Urinary bladder (tissue), 4 donors: ENCODE data around the gene IZUMO4. TPM values are rescaled to one million over a fixed set of nuclear protein-coding genes. Genes with fewer than 3 reads are reported as not detected.

ENCODE experiments used
- DNase-seq: peaks from one replicate; pipeline ENCODE4 v3.0.0-alpha.2; 2015; ENCODE audit errors: extremely low spot score
- H3K27ac ChIP-seq: one replicate; pipeline ENCODE4 v1.5.1; 2013; ENCODE audit warnings: low read depth, mild to moderate bottlenecking, moderate library complexity
- H3K36me3 ChIP-seq: one replicate; pipeline ENCODE4 v1.6.1; 2013; ENCODE audit warnings: mild to moderate bottlenecking, moderate library complexity; ENCODE audit not compliant: insufficient read depth
- H3K4me1 ChIP-seq: one replicate; pipeline ENCODE4 v1.6.1; 2013; ENCODE audit warnings: mild to moderate bottlenecking, moderate library complexity; ENCODE audit not compliant: insufficient read depth
- H3K4me3 ChIP-seq: one replicate; pipeline ENCODE4 v1.5.1; 2013; ENCODE audit warnings: low read depth, low read length
- WGBS: extraction: QIAGEN DNeasy Blood & Tissue Kit; methylation state at CpG from one replicate; pipeline ENCODE4 v1.1.7; 2013; 5-methylcytosine and 5-hydroxymethylcytosine counted together
- polyA plus RNA-seq: library from polyadenylated mRNA; stranded (reverse); fragments of 200-250 nt; gene quantifications from one replicate; pipeline ENCODE4 v1.2.3, GENCODE V29; 2013
- total RNA-seq: library from RNA; depleted of rRNA; stranded (reverse); fragments of >200 nt; gene quantifications from one replicate; pipeline ENCODE4 v1.2.3, GENCODE V29; 2014
- donor health status: healthy with polysubstance abuse.
- donor health status: healthy.

The IZUMO4 gene
- total and polyA plus RNA-seq, 2 donors: 1.5 to 9.2 TPM

DNA sequence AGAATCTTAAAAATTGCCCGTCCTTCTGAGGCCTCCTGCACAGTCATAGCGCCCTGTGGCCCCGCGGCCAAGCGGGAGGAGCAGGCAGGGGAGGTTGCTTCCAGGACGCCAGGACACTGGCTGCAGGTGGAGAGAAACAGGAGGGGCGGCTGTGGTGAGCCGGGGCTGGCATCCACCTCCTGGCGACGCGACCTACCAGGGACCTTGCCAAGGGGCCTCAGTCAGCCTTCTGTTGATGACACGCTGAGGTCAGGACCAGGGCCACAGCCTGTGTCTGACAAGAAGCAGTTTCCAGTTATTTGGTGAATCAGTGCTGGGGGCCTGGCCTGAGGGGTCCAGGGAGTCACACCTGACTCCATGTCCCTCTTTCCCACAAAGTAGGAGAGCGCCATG is 32.3 kb upstream of the IZUMO4 start:
- Histone ChIP-seq H3K4me3 (no peak overlapping the region), H3K27ac (no peak overlapping the region), H3K36me3 (no peaks in the 10 kb centered on the region), H3K4me1 (peaks cover under 1% of the 10 kb centered on the region)
- no peak for DNase-seq
- 73% methylated on average over 13 of the region's 13 CpGs for WGBS

DNA sequence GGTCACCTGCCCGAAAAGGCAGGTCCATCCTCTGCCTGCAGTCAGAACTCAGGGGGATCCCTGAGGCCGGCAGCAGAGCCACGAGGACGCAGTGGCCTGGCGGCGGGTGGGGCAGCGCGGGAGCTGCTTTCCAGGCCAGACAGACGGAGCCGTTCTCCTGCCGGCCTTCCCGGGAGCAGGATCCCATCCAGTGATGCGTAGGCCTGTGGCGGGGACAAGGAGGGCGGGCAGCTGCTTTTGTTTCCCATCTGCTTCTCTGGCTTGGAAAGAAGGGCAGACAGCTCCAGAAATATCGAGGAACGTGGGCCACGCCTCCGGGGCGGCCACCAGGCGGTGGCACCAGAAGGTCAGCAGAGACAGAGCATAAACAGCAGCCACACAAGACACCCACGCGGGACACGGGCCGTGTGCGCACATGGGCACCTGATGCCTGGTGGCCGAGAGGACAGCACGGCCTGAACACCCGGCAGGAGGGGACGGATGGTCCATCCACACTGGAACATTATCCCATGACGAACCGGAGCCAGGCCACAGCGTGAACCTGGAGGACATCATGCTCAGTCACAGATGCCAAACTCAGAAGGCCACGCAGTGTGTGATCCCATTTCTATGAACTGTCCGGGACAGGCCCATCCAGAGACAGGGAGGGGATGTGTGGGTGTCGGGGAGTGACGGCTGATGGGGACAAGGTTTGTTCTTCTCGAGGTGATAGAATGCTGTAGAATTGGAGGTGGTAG is 31.8 kb upstream of the IZUMO4 start:
- DNase-seq: no peak
- Histone ChIP-seq H3K27ac (no peak overlapping the region), H3K4me3 (no peak overlapping the region), H3K4me1 (no peaks in the 10 kb centered on the region), H3K36me3 (no peaks in the 10 kb centered on the region)
- WGBS: 54% methylated on average over 38 of the region's 38 CpGs

DNA sequence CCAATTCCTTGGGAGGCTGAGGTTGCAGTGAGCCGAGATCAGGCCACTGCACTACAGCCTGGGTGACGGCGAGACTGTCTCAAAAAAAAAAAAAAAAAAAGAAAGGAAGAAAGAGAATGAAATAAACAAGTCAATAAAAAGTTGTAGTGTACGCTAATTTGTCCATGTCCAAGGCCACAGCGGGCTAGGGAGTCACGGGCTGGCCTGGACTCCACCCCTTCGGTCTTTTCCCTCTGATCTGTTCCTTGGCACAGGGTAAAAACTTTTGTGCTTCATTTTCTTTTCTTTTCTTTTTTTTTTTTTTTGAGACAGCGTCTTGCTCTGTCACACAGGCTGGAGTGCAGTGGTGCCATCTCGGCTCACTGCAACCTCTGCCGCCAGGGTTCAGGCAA is 26.3 kb upstream of the IZUMO4 start:
- H3K4me1 ChIP-seq: no peaks in the 10 kb centered on the region
- no peak for DNase-seq
- WGBS: 84% methylated on average over 10 of the region's 10 CpGs
- no peak overlapping the region for H3K4me3 ChIP-seq
- peaks cover 2% of the 10 kb centered on the region for H3K36me3 ChIP-seq
- no peak overlapping the region for H3K27ac ChIP-seq

DNA sequence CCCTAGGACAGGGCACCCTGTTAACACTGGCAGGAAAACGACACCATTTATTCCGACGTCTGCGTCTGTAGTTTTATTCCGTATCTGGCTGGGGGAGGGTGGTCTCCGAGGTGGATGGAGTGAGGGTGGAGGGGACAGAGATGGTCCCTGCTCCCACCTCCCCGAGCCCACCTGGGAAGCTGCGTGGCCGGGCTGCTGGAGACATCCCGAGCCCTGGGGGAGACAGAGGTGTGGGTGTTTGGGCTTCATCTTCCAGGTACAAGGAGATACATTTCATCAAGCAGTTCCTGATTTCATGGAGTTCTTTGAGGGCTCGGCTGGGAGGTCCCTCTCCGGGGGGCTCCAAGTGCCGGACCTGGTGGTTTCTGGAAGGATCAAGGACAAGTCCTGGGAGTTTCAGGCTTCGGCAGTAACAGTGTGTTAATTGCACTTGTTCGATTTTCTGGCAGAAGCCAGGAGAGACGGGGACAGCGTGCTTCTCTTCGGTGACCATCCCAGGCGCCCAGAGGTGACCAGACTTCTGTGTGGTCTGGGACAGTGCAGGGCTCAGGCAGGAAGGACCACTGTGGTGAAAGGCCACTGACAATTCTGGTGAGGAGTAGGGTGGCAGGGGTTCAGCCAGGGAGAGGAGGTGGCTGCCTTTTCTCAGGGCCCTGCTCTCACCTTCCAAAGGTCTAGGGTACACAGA is 25.6 kb upstream of the IZUMO4 start:
- WGBS: 85% methylated on average over 19 of the region's 19 CpGs
- Histone ChIP-seq H3K4me1 (no peaks in the 10 kb centered on the region), H3K4me3 (no peak overlapping the region), H3K27ac (no peak overlapping the region), H3K36me3 (peaks cover 2% of the 10 kb centered on the region)
- DNase-seq: no peak

DNA sequence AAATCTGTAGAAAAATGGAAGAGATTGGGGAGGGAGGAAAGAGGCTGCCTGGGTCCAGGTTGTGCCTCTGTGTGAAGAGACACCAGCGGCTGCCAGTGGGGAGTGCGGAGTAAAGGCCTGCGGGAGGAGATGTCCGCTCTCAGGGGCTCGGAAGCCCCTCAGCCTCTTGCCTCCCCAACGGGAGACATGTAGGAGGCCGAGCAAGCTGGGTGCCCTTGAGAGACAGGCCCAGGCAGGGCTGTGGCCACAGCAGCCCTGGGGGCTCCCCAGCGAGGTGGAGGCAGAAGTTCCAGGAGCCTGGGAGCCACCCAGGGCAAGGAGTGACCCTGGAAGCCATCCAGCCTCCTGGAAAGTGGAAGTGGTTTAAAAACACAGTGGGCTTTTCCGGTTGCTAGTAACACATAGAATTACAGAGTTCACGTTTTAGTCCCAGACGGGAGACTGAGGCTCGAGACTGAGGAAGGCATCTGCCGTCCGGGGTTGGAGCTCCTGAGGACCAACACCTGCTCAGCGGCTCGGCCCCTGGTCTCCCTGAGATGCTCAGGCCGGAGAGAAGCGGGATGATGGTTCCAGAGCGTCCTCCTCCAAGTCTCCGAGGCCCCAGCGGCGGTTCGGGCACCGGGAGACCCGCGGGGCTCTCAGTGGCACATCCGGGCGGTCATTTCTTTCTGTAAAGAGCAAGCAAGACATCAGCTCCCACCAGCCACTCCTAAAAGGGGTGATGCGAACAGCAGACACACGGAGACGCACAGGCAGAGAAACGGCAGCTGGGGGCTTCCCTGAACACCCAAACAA is 23.8 kb upstream of the IZUMO4 start:
- 89% methylated on average over 32 of the region's 32 CpGs for WGBS
- no peak overlapping the region for H3K4me3 ChIP-seq
- no peaks in the 10 kb centered on the region for H3K4me1 ChIP-seq
- no peak for DNase-seq
- H3K36me3 ChIP-seq: peaks cover 8% of the 10 kb centered on the region
- no peak overlapping the region for H3K27ac ChIP-seq

DNA sequence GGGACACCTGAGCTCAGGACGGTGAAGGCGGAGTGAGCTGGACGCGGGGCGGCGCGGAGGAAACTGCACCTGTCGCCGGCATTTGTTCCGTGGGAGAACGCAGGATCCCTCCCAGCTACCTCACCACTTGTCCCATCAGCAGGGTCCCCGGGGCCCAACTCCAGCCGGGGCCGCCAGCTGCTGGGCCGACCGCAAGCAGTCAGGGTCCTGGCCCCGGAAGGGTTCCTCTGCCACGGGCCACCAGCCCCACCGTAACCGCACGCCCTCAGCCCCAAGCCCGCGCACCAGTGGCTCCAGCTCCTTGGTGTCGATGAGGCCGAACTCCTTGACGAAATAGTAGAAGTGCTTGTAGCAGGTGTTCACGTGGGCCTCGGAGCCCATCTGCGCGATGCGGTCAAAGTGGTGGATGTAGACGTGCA is 20.2 kb upstream of the IZUMO4 start:
- Histone ChIP-seq H3K4me3 (no peak overlapping the region), H3K4me1 (no peaks in the 10 kb centered on the region), H3K27ac (no peak overlapping the region), H3K36me3 (peaks cover 10% of the 10 kb centered on the region)
- 98% methylated on average over 32 of the region's 32 CpGs for WGBS
- no peak for DNase-seq

DNA sequence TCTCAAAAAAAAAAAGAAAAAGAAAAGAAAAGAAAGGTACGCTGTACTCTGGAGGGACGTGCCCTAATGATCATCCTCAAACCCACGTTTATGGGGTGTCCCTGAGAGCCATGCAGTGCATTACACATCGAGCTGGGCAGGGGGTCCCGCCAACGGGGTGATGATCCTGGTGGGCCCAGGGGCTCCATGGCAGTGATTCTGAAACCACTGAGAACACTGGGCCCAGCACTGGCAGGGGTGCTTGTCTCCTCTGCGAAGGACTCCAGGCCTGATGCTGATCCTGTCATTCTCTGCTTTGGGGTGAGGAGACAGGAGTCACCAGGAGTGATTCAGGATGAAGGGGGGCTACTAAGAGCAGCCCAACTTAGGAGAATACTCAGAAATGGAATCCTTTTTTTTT is 19.3 kb upstream of the IZUMO4 start:
- no peak for DNase-seq

DNA sequence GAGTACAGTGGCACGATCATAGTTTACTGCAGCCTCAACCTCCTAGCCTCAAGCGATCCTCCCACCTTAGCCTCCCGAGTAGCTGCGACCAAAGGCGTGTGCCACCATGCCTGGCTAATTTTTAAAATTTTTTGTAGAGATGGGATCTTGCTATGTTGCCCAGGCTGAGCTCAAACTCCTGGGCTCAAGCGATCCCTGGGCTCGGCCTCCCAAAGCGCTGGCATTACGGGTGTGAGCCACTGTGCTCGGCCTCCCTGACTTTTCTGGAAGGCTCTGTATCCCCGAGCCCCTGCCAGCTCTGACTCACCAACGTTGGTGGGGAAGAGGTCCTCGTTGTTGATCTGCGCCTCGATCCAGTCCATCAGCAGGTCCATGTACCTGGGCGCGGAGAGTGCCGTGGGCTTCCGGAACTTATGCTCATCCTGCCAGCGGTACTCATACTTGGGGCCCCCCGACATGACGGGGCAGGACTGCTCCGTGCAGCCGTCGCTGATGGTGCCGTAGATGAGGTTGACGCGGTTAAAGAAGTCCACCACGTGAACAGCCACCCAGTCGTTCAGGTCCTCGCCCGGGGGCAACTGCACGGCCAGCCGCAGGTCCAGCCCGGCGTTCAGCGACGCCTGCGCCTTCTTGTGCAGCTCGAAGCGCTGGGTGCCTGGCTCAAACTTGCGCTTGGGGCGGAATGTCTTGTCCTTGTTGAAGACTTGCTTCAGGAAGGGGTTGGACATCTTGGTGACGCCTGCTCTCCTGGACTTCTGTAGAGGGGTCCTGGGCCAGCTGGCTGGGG is 18.7 kb upstream of the IZUMO4 start:
- Histone ChIP-seq H3K4me3 (no peak overlapping the region), H3K27ac (no peak overlapping the region), H3K4me1 (no peaks in the 10 kb centered on the region), H3K36me3 (peaks cover 8% of the 10 kb centered on the region)
- 97% methylated on average over 44 of the region's 44 CpGs for WGBS
- no peak for DNase-seq

More for the DNA sequence above, 19.3 kb upstream of the IZUMO4 start:
- WGBS: 93% methylated on average over 7 of the region's 7 CpGs
- Histone ChIP-seq H3K27ac (no peak overlapping the region), H3K4me1 (no peaks in the 10 kb centered on the region), H3K4me3 (no peak overlapping the region), H3K36me3 (peaks cover 10% of the 10 kb centered on the region)

DNA sequence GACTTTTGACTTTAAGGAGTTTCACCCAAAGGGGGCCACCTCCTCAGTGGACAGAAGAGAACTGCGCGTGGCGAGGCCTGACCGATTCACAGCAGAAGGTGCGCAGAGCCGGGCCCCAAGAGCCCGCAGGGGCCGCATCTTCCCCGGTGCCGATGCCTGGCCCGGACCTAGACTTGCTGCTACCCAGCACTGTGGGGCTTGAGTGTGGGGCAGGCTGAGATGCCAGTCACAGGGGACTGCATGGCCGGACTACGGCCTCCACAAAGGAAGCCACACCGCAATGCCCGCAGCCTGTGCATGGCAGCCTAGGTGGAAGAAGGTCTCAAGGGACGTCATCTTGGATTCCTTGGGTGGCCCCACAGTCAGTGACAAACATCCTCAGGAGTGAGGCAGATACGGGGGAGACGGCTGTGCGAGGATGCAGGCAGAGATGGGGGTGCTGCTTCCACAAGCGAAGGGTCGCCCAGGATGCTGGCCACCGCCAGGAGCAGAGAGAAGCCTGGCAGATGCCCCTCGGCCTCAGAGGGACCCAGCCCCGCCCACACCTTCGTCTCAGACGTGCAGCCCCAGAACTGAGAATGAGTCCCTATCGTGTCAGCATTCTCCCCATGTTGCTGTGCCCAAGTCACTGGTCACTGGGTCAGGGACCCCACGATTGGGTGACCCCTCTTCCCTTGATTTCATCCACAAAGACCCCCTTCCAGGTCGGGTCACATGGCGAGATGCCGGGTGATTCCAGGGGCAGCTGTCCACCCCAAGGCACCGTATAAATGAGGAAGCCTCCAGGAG is 17.4 kb upstream of the IZUMO4 start:
- DNase-seq: no peak
- WGBS: 91% methylated on average over 32 of the region's 32 CpGs
- no peaks in the 10 kb centered on the region for H3K4me1 ChIP-seq
- peaks cover 8% of the 10 kb centered on the region for H3K36me3 ChIP-seq
- no peak overlapping the region for H3K27ac ChIP-seq
- no peak overlapping the region for H3K4me3 ChIP-seq

DNA sequence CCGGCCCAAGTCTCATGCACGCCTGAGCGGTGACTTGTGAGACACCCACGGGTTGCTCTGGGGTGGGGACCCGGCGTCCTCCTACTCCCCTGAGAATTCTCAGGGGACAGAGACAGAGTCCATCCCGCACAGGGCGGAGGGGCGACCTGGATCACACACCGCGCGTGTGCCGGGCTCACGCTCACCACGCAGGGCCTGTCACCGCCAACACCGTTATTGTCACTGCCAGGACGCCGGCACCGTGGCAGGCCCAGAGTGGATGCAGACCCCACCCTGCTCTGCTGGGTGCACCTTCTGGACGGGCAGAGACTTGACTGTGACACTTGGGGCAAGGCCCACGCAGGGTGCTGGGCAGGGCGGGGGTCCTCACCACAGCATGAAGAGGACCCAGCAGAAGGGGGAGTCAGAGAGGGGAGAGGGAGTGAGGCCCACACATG is 16.8 kb upstream of the IZUMO4 start:
- H3K4me1 ChIP-seq: no peaks in the 10 kb centered on the region
- H3K36me3 ChIP-seq: peaks cover 8% of the 10 kb centered on the region
- no peak overlapping the region for H3K27ac ChIP-seq
- DNase-seq: no peak
- no peak overlapping the region for H3K4me3 ChIP-seq
- 87% methylated on average over 23 of the region's 23 CpGs for WGBS

DNA sequence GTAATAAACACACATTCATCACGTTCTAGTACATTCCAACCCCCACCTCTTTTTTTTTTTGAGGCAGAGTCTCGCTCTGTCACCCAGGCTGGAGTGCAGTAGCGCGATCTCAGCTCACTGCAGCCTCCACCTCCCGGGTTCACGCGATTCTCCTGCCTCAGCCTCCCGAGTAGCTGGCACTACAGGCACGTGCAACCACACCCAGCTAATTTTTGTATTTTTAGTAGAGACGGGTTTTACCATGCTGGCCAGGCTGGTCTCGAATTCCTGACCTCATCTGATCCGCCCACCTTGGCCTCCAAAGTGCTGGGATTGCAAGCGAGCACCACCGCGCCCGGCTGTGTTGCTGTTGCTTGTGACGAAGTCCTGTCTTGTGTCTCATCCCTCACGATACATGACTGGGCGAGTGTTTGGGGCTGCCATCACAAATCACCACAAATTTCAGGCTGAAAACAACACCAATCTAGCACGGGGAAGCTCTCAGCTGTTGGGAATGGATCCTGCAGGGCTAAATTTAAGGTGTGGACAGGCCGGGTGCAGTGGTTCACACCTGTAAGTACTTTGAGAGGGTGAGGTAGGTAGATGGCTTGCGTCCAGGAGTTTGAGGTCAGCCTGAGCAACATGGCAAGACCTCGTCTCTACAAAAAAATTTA is 16.3 kb upstream of the IZUMO4 start:
- Histone ChIP-seq H3K36me3 (peaks cover 8% of the 10 kb centered on the region), H3K4me3 (no peak overlapping the region), H3K4me1 (no peaks in the 10 kb centered on the region), H3K27ac (no peak overlapping the region)
- 84% methylated on average over 23 of the region's 23 CpGs for WGBS
- no peak for DNase-seq
